Measurements from ENCODE around the gene URI1.

Gene URI1

GRCh38 chr19:30059741-30060457, 117.9 kb downstream of the URI1 start:
- DNase-seq (ENCODE audit: low read depth) = no peak

- DNase-seq (ENCODE audit: low read depth) = no peak
These were observed 118.6 kb downstream of the URI1 start for GRCh38 chr19:30060531-30061222.

GRCh38 chr19:30061223-30062064, 119.4 kb downstream of the URI1 start:
- DNase-seq (ENCODE audit: low read depth) = no peak

GRCh38 chr19:30062065-30062906, 120.2 kb downstream of the URI1 start:
- no peak for DNase-seq (ENCODE audit: low read depth)

- DNase-seq (ENCODE audit: low read depth) = no peak
These were observed 121.0 kb downstream of the URI1 start for GRCh38 chr19:30062907-30063649.

GRCh38 chr19:30063650-30064347, 121.8 kb downstream of the URI1 start:
- no peak for DNase-seq (ENCODE audit: low read depth)

GRCh38 chr19:30064348-30064699, 122.3 kb downstream of the URI1 start:
- no peak for DNase-seq (ENCODE audit: low read depth)

- DNase-seq (ENCODE audit: low read depth) = no peak
These were observed 122.9 kb downstream of the URI1 start for GRCh38 chr19:30064771-30065494.

- no peak for DNase-seq (ENCODE audit: low read depth)
These were observed 123.9 kb downstream of the URI1 start for GRCh38 chr19:30065680-30066606.
